NCI-H2196 treated with DMSO at 0.1 percent for 48 hours (cell line): ENCODE results near the gene BRD9.
"Not testable (repeated sequence)": the region's sequence is repeated elsewhere in the genome, so short reads cannot be mapped to it uniquely, and the experiment has no call there.

Source experiments
- DNase-seq: peaks from one replicate; lab custom pipeline; 2025; ENCODE audit not compliant: unreplicated experiment; lab: John Stamatoyannopoulos, UW

Gene BRD9

GRCh38 chr5:880816-881550 lies 11.6 kb downstream of the BRD9 start:
- DNase-seq, result no peak

GRCh38 chr5:878677-879076 lies 13.9 kb downstream of the BRD9 start:
- not testable (repeated sequence) for DNase-seq

- DNase-seq, result no peak
These were observed 14.5 kb downstream of the BRD9 start for GRCh38 chr5:878125-878524.

- DNase-seq, result no peak
These were observed 15.9 kb downstream of the BRD9 start for GRCh38 chr5:876398-877365.

GRCh38 chr5:875931-876330 lies 16.7 kb downstream of the BRD9 start:
- no peak for DNase-seq

GRCh38 chr5:873328-873727 lies 19.3 kb downstream of the BRD9 start:
- DNase-seq, result no peak

GRCh38 chr5:872301-872700 lies 20.3 kb downstream of the BRD9 start:
- no peak for DNase-seq

GRCh38 chr5:871596-872298 lies 20.9 kb downstream of the BRD9 start:
- no peak for DNase-seq

GRCh38 chr5:870956-871355 lies 21.6 kb downstream of the BRD9 start:
- DNase-seq, result no peak

GRCh38 chr5:868428-869135 lies 24.0 kb downstream of the BRD9 start:
- no peak for DNase-seq

GRCh38 chr5:867300-867870 lies 25.2 kb downstream of the BRD9 start:
- DNase-seq, result no peak

- no peak for DNase-seq
These were observed 26.8 kb downstream of the BRD9 start for GRCh38 chr5:865771-866170.

- no peak for DNase-seq
These were observed 27.5 kb downstream of the BRD9 start for GRCh38 chr5:865168-865521.

GRCh38 chr5:864492-865167 lies 28.0 kb downstream of the BRD9 start:
- DNase-seq, result no peak

- no peak for DNase-seq
These were observed 29.3 kb downstream of the BRD9 start for GRCh38 chr5:863244-863805.

- DNase-seq, result no peak
These were observed 30.0 kb downstream of the BRD9 start for GRCh38 chr5:862367-863243.

- DNase-seq, result no peak
These were observed 30.9 kb downstream of the BRD9 start for GRCh38 chr5:861442-862366.
